GM18519 (cell line): Measurements from ENCODE around the gene NIPA2.

ENCODE experiments used
- ATAC-seq: cut with Tn5 transposase; IDR thresholded peaks from one replicate; pipeline ENCODE4 v1.9.1; 2021; ENCODE audit warnings: mild to moderate bottlenecking, moderate library complexity; ENCODE audit not compliant: unreplicated experiment, low FRiP score

NIPA2 gene

GRCh38 chr15:22831473-22831872 is 7.0 kb upstream of the NIPA2 start:
- no peak for ATAC-seq

DNA sequence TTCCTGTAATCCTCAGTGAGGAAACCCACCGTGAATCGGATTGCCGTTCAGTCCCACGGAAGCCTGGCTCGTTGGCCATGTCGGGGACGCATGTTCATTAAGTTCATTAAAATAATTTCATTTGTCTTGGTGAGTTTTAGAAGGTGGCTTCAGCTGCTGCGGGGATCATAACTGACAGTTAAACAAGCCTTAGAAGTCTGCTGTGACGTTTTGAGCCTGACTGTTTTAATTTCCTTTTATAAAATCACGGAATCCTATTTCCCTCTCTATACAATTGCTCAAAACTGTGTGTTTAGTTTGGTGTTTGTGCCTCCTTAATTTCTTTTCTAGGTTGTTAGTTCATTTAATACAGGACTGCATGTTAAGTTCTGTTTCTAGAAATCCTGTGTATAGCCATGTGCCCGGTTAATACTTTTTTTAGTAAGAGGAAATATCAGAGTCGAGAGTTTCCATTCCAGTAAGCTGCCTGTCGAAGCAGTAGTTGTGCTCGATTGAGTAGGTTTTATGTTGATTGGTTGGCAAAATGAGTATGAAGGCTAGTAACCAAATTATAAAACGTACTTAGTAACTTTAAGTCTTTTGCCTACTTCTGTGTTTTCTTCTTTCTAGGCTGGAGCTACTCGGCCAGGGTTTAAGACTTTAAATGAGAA is 705 bp downstream of the NIPA2 start:
- no peak for ATAC-seq

GRCh38 chr15:22844421-22845288 is 6.2 kb downstream of the NIPA2 start:
- no peak for ATAC-seq

GRCh38 chr15:22845289-22845900 is 6.9 kb downstream of the NIPA2 start:
- ATAC-seq, result no peak

GRCh38 chr15:22846073-22846472 is 7.6 kb downstream of the NIPA2 start:
- ATAC-seq, result no peak

DNA sequence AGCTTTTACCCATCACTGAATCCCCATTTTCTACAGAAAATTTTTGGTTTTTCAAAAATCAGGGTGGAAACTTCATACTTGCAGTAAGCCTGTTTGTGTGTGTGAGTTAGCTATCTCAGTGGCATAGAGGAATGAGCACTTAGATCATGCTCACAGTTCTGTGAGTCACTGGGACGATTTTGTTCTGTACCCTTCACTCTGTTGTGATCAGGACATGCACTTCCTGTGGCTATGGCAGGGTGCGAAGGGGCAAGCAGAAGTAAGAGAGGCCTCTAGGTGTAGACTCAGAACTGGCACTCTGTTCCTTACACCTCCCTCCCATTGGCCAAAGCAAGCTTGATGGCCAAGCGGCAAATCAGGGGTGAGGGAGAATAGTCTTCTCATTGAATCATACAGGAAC is 11.6 kb downstream of the NIPA2 start:
- ATAC-seq, result no peak

DNA sequence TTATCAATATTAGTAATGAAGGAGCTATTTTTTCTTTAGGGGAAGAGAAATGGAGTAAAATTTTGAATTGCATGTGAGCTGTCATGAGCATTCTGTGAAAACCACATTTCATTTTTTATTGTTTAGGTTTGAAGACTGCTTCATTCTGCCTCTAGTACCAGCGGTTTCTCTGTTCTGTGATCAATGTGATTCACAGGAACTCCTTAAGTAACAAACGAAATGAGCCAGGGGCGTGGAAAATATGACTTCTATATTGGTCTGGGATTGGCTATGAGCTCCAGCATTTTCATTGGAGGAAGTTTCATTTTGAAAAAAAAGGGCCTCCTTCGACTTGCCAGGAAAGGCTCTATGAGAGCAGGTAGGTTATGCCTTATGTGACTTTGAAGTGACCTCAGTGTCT is 13.0 kb downstream of the NIPA2 start:
- no peak for ATAC-seq

DNA sequence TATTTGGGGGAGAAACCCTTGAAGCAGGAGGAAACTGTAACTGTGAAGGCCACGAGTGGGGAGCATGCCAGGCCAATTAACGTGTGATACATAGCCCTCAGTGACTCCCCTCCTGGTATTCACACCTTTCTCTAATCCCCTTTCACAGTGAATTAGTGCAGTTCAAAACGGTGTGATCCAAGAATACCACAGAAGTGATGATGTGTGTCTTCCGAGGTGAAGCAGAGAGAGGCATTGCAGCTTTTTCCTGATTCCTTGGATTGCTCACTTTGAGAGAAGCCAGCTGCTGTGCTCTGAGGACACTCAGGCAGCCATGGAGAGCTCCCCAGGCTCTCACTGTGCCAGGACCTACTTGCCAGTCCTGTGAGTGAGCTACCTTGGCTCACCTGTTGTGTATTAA is 17.3 kb downstream of the NIPA2 start:
- ATAC-seq, result no peak

- no peak for ATAC-seq
Observed at GRCh38 chr15:22856659-22857058, 18.2 kb downstream of the NIPA2 start.

DNA sequence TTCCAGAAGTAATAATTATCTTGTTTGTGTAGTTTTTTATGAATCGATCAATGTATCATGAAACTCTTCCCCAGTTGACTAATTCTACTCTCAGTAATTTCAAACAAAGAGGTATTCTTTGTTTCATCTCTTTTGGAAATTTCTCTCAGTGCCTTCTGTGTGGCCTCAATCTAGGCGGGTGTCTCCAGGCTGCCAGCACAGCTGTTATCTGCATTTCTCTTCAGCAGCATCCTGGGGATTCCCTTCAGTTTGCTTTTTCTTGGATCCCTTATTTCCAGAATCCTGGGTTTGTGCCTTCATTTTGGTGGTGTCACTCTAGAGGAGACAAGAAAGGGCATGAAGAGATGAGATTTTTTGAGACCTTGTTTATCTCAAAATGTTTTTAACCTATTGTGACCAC is 22.7 kb downstream of the NIPA2 start:
- ATAC-seq, result no peak

GRCh38 chr15:22863356-22863755 is 24.9 kb downstream of the NIPA2 start:
- ATAC-seq, result no peak

DNA sequence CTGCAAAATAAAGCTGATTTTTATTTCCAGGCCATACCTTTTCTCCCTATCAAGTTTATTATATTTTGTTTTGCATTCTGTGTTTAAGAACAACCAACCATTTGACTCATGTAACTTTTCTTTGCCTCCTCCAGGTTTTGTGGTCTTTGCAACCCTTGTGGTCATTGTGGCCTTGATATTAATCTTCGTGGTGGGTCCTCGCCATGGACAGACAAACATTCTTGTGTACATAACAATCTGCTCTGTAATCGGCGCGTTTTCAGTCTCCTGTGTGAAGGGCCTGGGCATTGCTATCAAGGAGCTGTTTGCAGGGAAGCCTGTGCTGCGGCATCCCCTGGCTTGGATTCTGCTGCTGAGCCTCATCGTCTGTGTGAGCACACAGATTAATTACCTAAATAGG is 27.6 kb downstream of the NIPA2 start:
- no peak for ATAC-seq

DNA sequence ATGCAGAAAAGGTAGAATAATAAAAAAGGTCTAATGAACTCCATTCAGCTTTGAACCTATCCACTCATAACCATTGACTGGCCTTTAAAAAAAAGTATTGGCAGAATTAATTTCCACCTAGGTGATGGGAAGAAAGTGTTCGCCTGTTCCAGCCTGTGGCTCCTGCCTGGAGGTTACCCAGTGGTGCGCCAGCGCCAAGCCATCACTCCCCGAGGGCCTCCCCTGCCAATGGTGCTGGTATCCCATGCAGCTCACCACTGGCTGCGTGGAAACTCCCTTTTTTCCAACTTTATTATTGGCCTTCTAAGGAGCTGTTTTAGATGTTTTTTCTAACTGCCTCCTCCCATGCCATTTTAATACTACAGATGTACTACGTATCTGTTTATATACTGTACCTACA is 29.4 kb downstream of the NIPA2 start:
- no peak for ATAC-seq

- no peak for ATAC-seq
Observed at GRCh38 chr15:22868495-22868894, 30.0 kb downstream of the NIPA2 start.

DNA sequence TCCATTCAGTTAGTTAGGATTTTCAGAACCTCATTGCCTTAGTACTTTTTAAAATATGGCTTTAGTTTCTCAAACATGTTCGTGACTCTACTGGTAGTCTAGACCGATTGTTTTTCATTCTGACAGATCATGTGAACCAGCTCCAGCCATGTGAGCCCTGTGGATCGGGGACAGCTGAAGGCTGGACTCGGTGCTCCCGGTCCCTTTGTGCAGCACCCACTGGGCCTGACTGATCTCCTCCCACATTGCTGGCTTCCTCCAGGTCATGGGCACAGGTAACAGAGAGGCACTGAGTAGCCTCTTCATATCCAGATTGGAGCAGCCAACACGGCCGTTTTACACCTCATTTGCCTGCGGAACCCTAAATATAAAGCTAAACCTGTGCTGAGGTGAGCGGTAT is 30.5 kb downstream of the NIPA2 start:
- ATAC-seq, result no peak

DNA sequence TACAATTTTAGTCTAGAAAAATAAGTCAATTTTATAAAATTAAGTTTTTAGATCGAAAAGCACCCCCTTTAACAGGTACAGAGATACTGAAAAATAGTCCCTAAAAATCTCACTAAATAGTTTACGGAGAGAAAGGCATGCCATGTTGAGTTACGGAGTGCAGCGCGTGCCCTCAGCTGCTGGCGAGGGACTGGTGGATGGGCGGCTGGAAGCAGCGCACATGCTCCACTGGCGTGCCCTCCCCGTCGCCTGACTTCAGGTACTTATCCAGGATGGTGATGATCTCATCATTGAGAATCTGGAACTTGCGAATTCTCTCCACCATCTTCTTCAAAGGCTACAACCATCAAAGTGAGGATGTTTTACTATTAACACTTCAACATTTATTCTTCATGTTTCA is 31.4 kb downstream of the NIPA2 start:
- no peak for ATAC-seq

DNA sequence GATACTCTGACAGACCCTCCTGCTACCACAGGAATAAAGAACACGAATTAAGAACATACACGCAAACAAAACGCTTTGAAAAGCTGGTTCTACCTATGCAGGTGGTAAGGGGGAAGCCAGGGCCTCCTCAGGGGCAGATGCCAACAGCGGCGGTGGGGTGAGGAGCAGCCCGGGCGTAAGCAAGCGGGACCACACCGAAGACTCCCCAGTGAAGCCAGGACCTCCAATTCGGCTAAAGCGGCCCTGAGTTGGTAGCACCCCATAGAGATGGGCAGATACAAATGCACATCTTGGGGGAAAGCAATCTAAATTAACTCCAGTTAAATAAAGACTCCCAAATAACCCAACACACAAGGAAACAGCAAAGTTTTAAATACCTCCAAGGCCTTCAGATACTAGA is 32.4 kb downstream of the NIPA2 start:
- no peak for ATAC-seq

DNA sequence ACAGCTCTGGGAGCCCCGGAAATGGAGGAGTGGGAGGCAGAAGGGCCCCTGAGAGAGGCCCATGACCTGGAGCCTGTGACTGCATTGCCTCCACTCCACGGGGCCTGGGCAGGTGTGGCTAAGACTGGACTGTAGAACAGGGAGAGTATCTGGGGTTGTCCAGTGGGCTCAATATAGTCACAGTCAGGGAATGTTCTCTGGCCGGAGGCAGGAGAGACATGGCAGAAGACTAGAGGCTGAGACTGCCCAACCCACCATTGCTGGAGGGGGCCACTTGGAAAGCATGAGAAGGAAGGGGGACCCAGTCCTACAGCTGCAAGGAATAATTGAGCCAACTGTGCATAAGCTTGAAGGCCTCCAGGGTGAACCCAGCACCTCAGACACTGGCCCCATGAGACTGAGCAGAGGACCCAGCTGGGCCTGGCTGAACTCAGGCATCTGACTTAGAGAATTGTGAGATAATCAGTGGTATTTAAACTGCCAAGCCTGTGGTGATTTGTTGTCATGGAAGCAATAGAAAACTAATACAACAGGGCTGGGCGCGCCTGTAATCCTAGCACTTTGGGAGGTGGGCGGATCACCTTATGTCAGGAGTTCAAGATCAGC is 33.1 kb downstream of the NIPA2 start:
- no peak for ATAC-seq

GRCh38 chr15:22872936-22873701 is 34.7 kb downstream of the NIPA2 start:
- ATAC-seq, result no peak

DNA sequence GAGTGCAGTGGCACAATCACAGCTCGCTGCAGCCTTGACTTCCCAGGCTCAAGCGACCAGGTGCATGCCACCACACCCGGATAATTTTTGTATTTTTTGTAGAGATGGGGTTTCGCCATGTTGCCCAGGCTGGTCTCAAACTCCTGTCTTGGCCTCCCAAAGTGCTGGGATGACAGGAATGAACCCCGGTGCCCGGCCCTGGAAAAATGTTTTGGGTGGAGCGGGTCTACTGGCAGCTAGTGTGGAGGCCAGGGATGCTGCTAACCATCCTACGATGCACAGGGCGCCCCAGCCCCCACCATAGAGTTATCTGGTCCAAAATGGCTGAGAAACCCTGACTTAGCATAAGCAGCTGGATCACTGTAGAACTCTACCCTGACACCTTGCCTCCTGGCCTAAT is 35.4 kb downstream of the NIPA2 start:
- no peak for ATAC-seq

GRCh38 chr15:22874256-22874655 is 35.8 kb downstream of the NIPA2 start:
- no peak for ATAC-seq
